Calu3 (cell line): ENCODE measurements around the gene NUP214. TPM values are rescaled to one million over a fixed set of nuclear protein-coding genes. Genes with fewer than 3 reads are reported as not detected.

Experiments
- BruUV-seq: library from RNA; stranded (reverse); fragments of 400-500 nt; replicated peaks from 2 replicates; lab custom pipeline; 2021; lab: Mats Ljungman, UMichigan
- CTCF ChIA-PET: fragments of 300-600 bp; sonication (Branson Sonifier 250); formaldehyde crosslinking; loops from one replicate; lab custom pipeline; 2022; ENCODE audit warnings: antibody characterized with exemption; lab: Charles Lee
- DNase-seq: peaks from one replicate; pipeline ENCODE4 v3.0.0; 2022
- H3K27ac Mint-ChIP-seq: one replicate; pipeline ENCODE4 v1.8.0; 2022; ENCODE audit warnings: mixed read lengths; ENCODE audit not compliant: unreplicated experiment
- H3K27me3 Mint-ChIP-seq: one replicate; pipeline ENCODE4 v1.8.0; 2022; ENCODE audit warnings: mixed read lengths; ENCODE audit not compliant: unreplicated experiment
- H3K36me3 Mint-ChIP-seq: one replicate; pipeline ENCODE4 v1.8.0; 2022; ENCODE audit warnings: mild to moderate bottlenecking, moderate library complexity, mixed read lengths; ENCODE audit not compliant: insufficient read depth, unreplicated experiment
- H3K4me1 Mint-ChIP-seq: one replicate; pipeline ENCODE4 v1.8.0; 2022; ENCODE audit warnings: mild to moderate bottlenecking, low read depth, mixed read lengths; ENCODE audit not compliant: unreplicated experiment
- H3K4me3 Mint-ChIP-seq: one replicate; pipeline ENCODE4 v1.8.0; 2022; ENCODE audit warnings: mild to moderate bottlenecking, low read depth, moderate library complexity, mixed read lengths; ENCODE audit not compliant: unreplicated experiment
- H3K9me3 Mint-ChIP-seq: one replicate; pipeline ENCODE4 v1.8.0; 2022; ENCODE audit warnings: low read depth, mixed read lengths; ENCODE audit not compliant: unreplicated experiment
- CTCF ChIP-seq: fragments of 200-600 bp; IDR thresholded peaks from one replicate; pipeline ENCODE4 v1.8.0; 2022; ENCODE audit warnings: antibody characterized with exemption; ENCODE audit not compliant: unreplicated experiment
- intact Hi-C: fragments of 100-400 bp; cut with micrococcal nuclease; formaldehyde crosslinking; loops from one replicate; pipeline ENCODE4 v1.10.0; 2022; ENCODE audit not compliant: unreplicated experiment
- total RNA-seq: library from RNA; stranded (reverse); gene quantifications from 2 replicates; pipeline ENCODE4 v1.2.3, GENCODE V29; 2022

NUP214 gene
- total RNA-seq, 1 experiment from 2014 or later = 50.0 TPM

GRCh38 chr9:131165523-131165922, 40.1 kb downstream of the NUP214 start:
- DNase-seq = no peak
- intact Hi-C loops = no loop called here
- H3K27ac Mint-ChIP-seq = no peak overlapping the region
- CTCF ChIA-PET = no interaction called here
- no peaks in the 10 kb centered on the region for H3K27me3 Mint-ChIP-seq
- no peak overlapping the region for H3K4me3 Mint-ChIP-seq
- TF ChIP-seq CTCF = no peak
- H3K36me3 Mint-ChIP-seq = peaks cover 12% of the 10 kb centered on the region
- no peaks in the 10 kb centered on the region for H3K4me1 Mint-ChIP-seq
- no peaks in the 10 kb centered on the region for H3K9me3 Mint-ChIP-seq
- no TSS peak for BruUV-seq

- Mint-ChIP-seq H3K4me3 (no peak overlapping the region), H3K27ac (no peak overlapping the region), H3K4me1 (no peaks in the 10 kb centered on the region), H3K9me3 (no peaks in the 10 kb centered on the region), H3K27me3 (no peaks in the 10 kb centered on the region), H3K36me3 (peaks cover 12% of the 10 kb centered on the region)
- TF ChIP-seq CTCF = no peak
- CTCF ChIA-PET = no interaction called here
- DNase-seq = no peak
- intact Hi-C loops = no loop called here
- no TSS peak for BruUV-seq
Measured at GRCh38 chr9:131167146-131167692, 41.8 kb downstream of the NUP214 start.

GRCh38 chr9:131167936-131168335, 42.5 kb downstream of the NUP214 start:
- no peak for DNase-seq
- H3K27ac Mint-ChIP-seq = no peak overlapping the region
- no peak for TF ChIP-seq CTCF
- no peak overlapping the region for H3K4me3 Mint-ChIP-seq
- CTCF ChIA-PET = no interaction called here
- no TSS peak for BruUV-seq
- no peaks in the 10 kb centered on the region for H3K27me3 Mint-ChIP-seq
- H3K36me3 Mint-ChIP-seq = peaks cover 8% of the 10 kb centered on the region
- no peaks in the 10 kb centered on the region for H3K9me3 Mint-ChIP-seq
- intact Hi-C loops = no loop called here
- H3K4me1 Mint-ChIP-seq = no peaks in the 10 kb centered on the region

GRCh38 chr9:131169563-131170240, 44.3 kb downstream of the NUP214 start:
- Mint-ChIP-seq H3K9me3 (no peaks in the 10 kb centered on the region), H3K4me3 (no peak overlapping the region), H3K36me3 (peaks cover 7% of the 10 kb centered on the region), H3K27ac (no peak overlapping the region), H3K27me3 (no peaks in the 10 kb centered on the region), H3K4me1 (no peaks in the 10 kb centered on the region)
- CTCF ChIA-PET = no interaction called here
- no peak for TF ChIP-seq CTCF
- DNase-seq = no peak
- BruUV-seq = no TSS peak
- intact Hi-C loops = no loop called here
